H9 (cell line): ENCODE results near the gene SMYD1. TPM values are rescaled to one million over a fixed set of nuclear protein-coding genes. Genes with fewer than 3 reads are reported as not detected.

ENCODE experiments used
- DNase-seq: peaks from one replicate; pipeline ENCODE4 v3.0.0-alpha.2; 2017
- H2AFZ ChIP-seq: one replicate; pipeline ENCODE4 v1.6.1; 2013; ENCODE audit warnings: mild to moderate bottlenecking, low read length, control low read depth, moderate library complexity
- H2AK5ac ChIP-seq: 2 replicates; pipeline ENCODE4 v1.6.1; 2013; ENCODE audit warnings: low read length, control low read depth, mixed read lengths; ENCODE audit not compliant: insufficient read length
- H2BK120ac ChIP-seq: one replicate; pipeline ENCODE4 v1.6.1; 2013; ENCODE audit warnings: low read depth, mild to moderate bottlenecking, low read length, control low read depth, inconsistent platforms; ENCODE audit not compliant: poor library complexity, severe bottlenecking
- H2BK12ac ChIP-seq: 2 replicates; pipeline ENCODE4 v1.6.1; 2013; ENCODE audit warnings: low read length, control low read depth, mixed read lengths, low read depth; ENCODE audit not compliant: insufficient read length
- H2BK15ac ChIP-seq: 2 replicates; pipeline ENCODE4 v1.6.1; 2013; ENCODE audit warnings: low read depth, low read length, control low read depth
- H2BK20ac ChIP-seq: one replicate; pipeline ENCODE4 v1.6.1; 2013; ENCODE audit warnings: low read depth, mild to moderate bottlenecking, low read length, control low read depth, inconsistent platforms; ENCODE audit not compliant: poor library complexity, severe bottlenecking
- H2BK5ac ChIP-seq: 2 replicates; pipeline ENCODE4 v1.6.1; 2013; ENCODE audit warnings: low read length, control low read depth, mixed read lengths; ENCODE audit not compliant: insufficient read length
- H3K14ac ChIP-seq: 2 replicates; pipeline ENCODE4 v1.6.1; 2013; ENCODE audit warnings: low read length, control low read depth; ENCODE audit not compliant: insufficient read depth
- H3K18ac ChIP-seq: 2 replicates; pipeline ENCODE4 v1.6.1; 2013; ENCODE audit warnings: low read depth, mild to moderate bottlenecking, mixed read lengths, low read length, control low read depth; ENCODE audit not compliant: insufficient read length
- H3K23ac ChIP-seq: 2 replicates; pipeline ENCODE4 v1.6.1; 2013; ENCODE audit warnings: low read length, control low read depth, mixed read lengths, low read depth; ENCODE audit not compliant: insufficient read length
- H3K23me2 ChIP-seq: 2 replicates; pipeline ENCODE4 v1.6.1; 2013; ENCODE audit warnings: low read depth, mild to moderate bottlenecking, mixed read lengths, low read length, control low read depth; ENCODE audit not compliant: insufficient read length, poor library complexity, severe bottlenecking
- H3K27ac ChIP-seq: 2 replicates; pipeline ENCODE4 v1.5.1; 2013; ENCODE audit warnings: low read length, control low read depth, mixed read lengths, low read depth; ENCODE audit not compliant: insufficient read length
- H3K27me3 ChIP-seq: 2 replicates; pipeline ENCODE4 v1.6.1; 2013; ENCODE audit warnings: low read length, control low read depth, inconsistent platforms; ENCODE audit not compliant: insufficient read depth
- H3K4ac ChIP-seq: 2 replicates; pipeline ENCODE4 v1.6.1; 2013; ENCODE audit warnings: low read depth, mild to moderate bottlenecking, control low read depth, inconsistent platforms, low read length, moderate library complexity
- H3K4me1 ChIP-seq: 2 replicates; pipeline ENCODE4 v1.6.1; 2013; ENCODE audit warnings: low read length, control low read depth, inconsistent platforms; ENCODE audit not compliant: insufficient read depth
- H3K4me2 ChIP-seq: 2 replicates; pipeline ENCODE4 v1.6.1; 2013; ENCODE audit warnings: low read length, control low read depth, mixed read lengths; ENCODE audit not compliant: insufficient read length, insufficient read depth
- H3K56ac ChIP-seq: 2 replicates; pipeline ENCODE4 v1.6.1; 2013; ENCODE audit warnings: low read depth, mild to moderate bottlenecking, mixed read lengths, low read length, control low read depth; ENCODE audit not compliant: insufficient read length
- H3K79me1 ChIP-seq: 2 replicates; pipeline ENCODE4 v1.6.1; 2013; ENCODE audit warnings: low read depth, mild to moderate bottlenecking, moderate library complexity, low read length, control low read depth, inconsistent platforms; ENCODE audit not compliant: insufficient read depth, poor library complexity, severe bottlenecking
- H3K79me2 ChIP-seq: 2 replicates; pipeline ENCODE4 v1.6.1; 2013; ENCODE audit warnings: low read length, control low read depth, inconsistent platforms; ENCODE audit not compliant: insufficient read depth
- H3K9ac ChIP-seq: 2 replicates; pipeline ENCODE4 v1.6.1; 2013; ENCODE audit warnings: low read length, control low read depth, mixed read lengths; ENCODE audit not compliant: insufficient read length; ENCODE audit errors: extremely low read depth
- H3K9me3 ChIP-seq: one replicate; pipeline ENCODE4 v1.6.1; 2013; ENCODE audit warnings: low read depth, low read length, inconsistent platforms; ENCODE audit not compliant: control insufficient read depth
- H3T11ph ChIP-seq: one replicate; pipeline ENCODE4 v1.6.1; 2013; ENCODE audit warnings: mild to moderate bottlenecking, low read length, control low read depth, inconsistent platforms
- H4K20me1 ChIP-seq: one replicate; pipeline ENCODE4 v1.6.1; 2013; ENCODE audit not compliant: control insufficient read depth, insufficient read length, insufficient read depth
- H4K5ac ChIP-seq: 2 replicates; pipeline ENCODE4 v1.6.1; 2013; ENCODE audit warnings: low read depth, mild to moderate bottlenecking, mixed read lengths, low read length, control low read depth; ENCODE audit not compliant: insufficient read length
- H4K8ac ChIP-seq: replicated peaks from 2 replicates; pipeline ENCODE4 v1.6.1; 2013; ENCODE audit warnings: low read length, control low read depth, mixed read lengths, low read depth; ENCODE audit not compliant: insufficient read length
- H4K91ac ChIP-seq: 2 replicates; pipeline ENCODE4 v1.6.1; 2013; ENCODE audit warnings: low read depth, mild to moderate bottlenecking, moderate library complexity, mixed read lengths, low read length, control low read depth; ENCODE audit not compliant: insufficient read length
- H3K27ac Mint-ChIP-seq, 3 experiments: 2 replicates in 2 of 3; 3 replicates in 1 of 3; pipeline ENCODE4 v1.8.0; 2020 to 2021; ENCODE audit warnings: mixed read lengths in 3 of 3, mild to moderate bottlenecking in 1 of 3, moderate library complexity in 1 of 3
- H3K27me3 Mint-ChIP-seq: 2 replicates; pipeline ENCODE4 v1.8.0; 2021; ENCODE audit warnings: low read depth, mild to moderate bottlenecking, moderate library complexity, mixed read lengths
- H3K36me3 Mint-ChIP-seq, 3 experiments: 2 replicates in 2 of 3; 3 replicates in 1 of 3; pipeline ENCODE4 v1.8.0; 2020 to 2021; ENCODE audit warnings: low read depth in 3 of 3, mixed read lengths in 3 of 3; ENCODE audit not compliant: insufficient read depth in 1 of 3
- H3K4me1 Mint-ChIP-seq, 2 experiments: 2 replicates each; pipeline ENCODE4 v1.8.0; 2020; ENCODE audit warnings: mixed read lengths in 2 of 2
- H3K4me3 Mint-ChIP-seq, 2 experiments: 2 replicates in 1 of 2; 3 replicates in 1 of 2; pipeline ENCODE4 v1.8.0; 2020 to 2021; ENCODE audit warnings: mild to moderate bottlenecking in 2 of 2, mixed read lengths in 2 of 2, moderate library complexity in 1 of 2
- H3K9me3 Mint-ChIP-seq, 2 experiments: 2 replicates in 1 of 2; 3 replicates in 1 of 2; pipeline ENCODE4 v1.8.0; 2020; ENCODE audit warnings: mild to moderate bottlenecking in 2 of 2, mixed read lengths in 2 of 2, moderate library complexity in 1 of 2
- CTCF ChIP-seq: fragments of 200-600 bp; sonication (generic); conservative IDR thresholded peaks from 3 replicates; pipeline ENCODE4 v1.8.0; 2021; ENCODE audit warnings: antibody characterized with exemption, mild to moderate bottlenecking
- WGBS: extraction: QIAGEN DNeasy Blood & Tissue Kit; methylation state at CpG from one replicate; pipeline ENCODE4 v1.1.7; 2013; ENCODE audit warnings: missing lambda C conversion rate, low lambda C conversion rate, mixed read lengths; ENCODE audit not compliant: insufficient read length; ENCODE audit errors: extremely low coverage; 5-methylcytosine and 5-hydroxymethylcytosine counted together
- total RNA-seq: library from RNA; stranded (reverse); gene quantifications from 2 replicates; pipeline ENCODE4 v1.2.1, GENCODE V29; 2021

SMYD1 gene
- total RNA-seq, 1 experiment from 2014 or later, result not detected

DNA sequence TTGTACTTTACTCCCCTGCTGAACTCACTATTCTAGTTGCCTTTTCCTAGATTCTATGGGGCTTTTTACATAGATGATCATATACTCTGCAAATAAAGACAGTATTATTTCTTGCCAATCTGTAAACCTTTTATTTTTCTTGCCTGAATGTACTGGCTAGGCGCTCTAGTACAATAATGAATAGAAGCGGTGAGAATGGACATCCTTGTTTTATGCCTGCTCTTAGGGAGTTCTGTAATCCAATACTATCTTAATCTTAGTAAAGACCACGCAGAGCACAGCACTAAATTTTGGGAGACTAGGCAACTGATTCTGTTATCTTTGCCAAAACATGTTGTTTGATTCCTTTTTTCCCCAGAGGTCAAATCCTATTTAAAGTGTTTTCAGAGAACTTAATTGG is 19.1 kb upstream of the SMYD1 start:
- WGBS, result no CpG with 5 or more reads among the region's 3 CpGs
- Histone ChIP-seq H3K79me1 (no peaks in the 10 kb centered on the region), H2BK12ac (no peak overlapping the region), H3K18ac (no peak overlapping the region), H4K8ac (no peak overlapping the region), H3K9me3 (no peaks in the 10 kb centered on the region), H2BK120ac (no peak overlapping the region), H3K23ac (no peak overlapping the region), H2AFZ (no peak overlapping the region), H4K5ac (no peak overlapping the region), H3K27ac (no peak overlapping the region), H3K4me1 (no peaks in the 10 kb centered on the region), H3K56ac (no peak overlapping the region), H3K14ac (no peak overlapping the region), H4K20me1 (no peaks in the 10 kb centered on the region), H4K91ac (no peak overlapping the region), H3K4me2 (no peak overlapping the region), H3K79me2 (no peaks in the 10 kb centered on the region), H3K4ac (no peak overlapping the region), H2BK20ac (no peak overlapping the region), H2BK15ac (no peak overlapping the region), H3T11ph (no peak overlapping the region), H2BK5ac (no peak overlapping the region), H3K23me2 (no peaks in the 10 kb centered on the region), H3K9ac (no peak overlapping the region), H3K27me3 (no peaks in the 10 kb centered on the region), H2AK5ac (no peak overlapping the region)
- no peak overlapping the region for H3K27ac Mint-ChIP-seq
- H3K4me3 Mint-ChIP-seq, result no peak overlapping the region
- H3K27me3 Mint-ChIP-seq, result no peaks in the 10 kb centered on the region
- DNase-seq, result no peak
- TF ChIP-seq CTCF, result no peak
- peaks cover 3 to 13% (median 4%) of the 10 kb centered on the region in 3 experiments; a peak in 5 of 7 replicates for H3K36me3 Mint-ChIP-seq
- peaks cover 5% of the 10 kb centered on the region in 2 experiments for H3K4me1 Mint-ChIP-seq
- no peaks in the 10 kb centered on the region; a peak in 1 of 5 replicates for H3K9me3 Mint-ChIP-seq
